MM.1S (cell line): ENCODE measurements around the gene INPP4A.

Experiments used
- DNase-seq: peaks from one replicate; pipeline ENCODE4 v3.0.0-alpha.2; 2015
- H2AFZ ChIP-seq: fragments of 300-600 bp; sonication (generic); 2 replicates; pipeline ENCODE4 v1.6.0; 2016; ENCODE audit warnings: antibody characterized with exemption, low read length
- H3F3A ChIP-seq: fragments of 300-600 bp; sonication (generic); 2 replicates; pipeline ENCODE4 v1.6.1; 2016; ENCODE audit warnings: mild to moderate bottlenecking, antibody characterized with exemption, low read length, moderate library complexity, mixed read lengths; ENCODE audit not compliant: insufficient read depth
- H3K27ac ChIP-seq: fragments of 300-600 bp; sonication (generic); 2 replicates; pipeline ENCODE4 v1.5.1; 2016; ENCODE audit warnings: mild to moderate bottlenecking, low read length
- H3K27me3 ChIP-seq: fragments of 300-600 bp; sonication (generic); replicated peaks from 2 replicates; pipeline ENCODE4 v1.6.0; 2016; ENCODE audit warnings: low read length; ENCODE audit not compliant: insufficient read depth
- H3K36me3 ChIP-seq: fragments of 300-600 bp; sonication (generic); replicated peaks from 2 replicates; pipeline ENCODE4 v1.6.1; 2016; ENCODE audit warnings: mild to moderate bottlenecking, low read length, mixed read lengths; ENCODE audit not compliant: insufficient read depth
- H3K4me1 ChIP-seq: fragments of 300-600 bp; sonication (generic); 2 replicates; pipeline ENCODE4 v1.6.1; 2016; ENCODE audit warnings: low read length, mixed read lengths
- H3K4me2 ChIP-seq: fragments of 300-600 bp; sonication (generic); 2 replicates; pipeline ENCODE4 v1.6.0; 2016; ENCODE audit warnings: low read depth, low read length
- H3K4me3 ChIP-seq: fragments of 300-600 bp; sonication (generic); 2 replicates; pipeline ENCODE4 v1.5.1; 2016; ENCODE audit warnings: low read length, mixed read lengths
- H3K79me2 ChIP-seq: fragments of 300-600 bp; sonication (generic); 2 replicates; pipeline ENCODE4 v1.6.1; 2016; ENCODE audit warnings: mixed run types, low read length, mixed read lengths
- H3K9ac ChIP-seq: fragments of 300-600 bp; sonication (generic); 2 replicates; pipeline ENCODE4 v1.6.1; 2016; ENCODE audit warnings: low read length, mixed read lengths
- H3K9me2 ChIP-seq: fragments of 300-600 bp; sonication (generic); replicated peaks from 2 replicates; pipeline ENCODE4 v1.6.1; 2016; ENCODE audit warnings: mild to moderate bottlenecking, low read length, mixed read lengths; ENCODE audit not compliant: insufficient read depth
- H3K9me3 ChIP-seq: fragments of 300-600 bp; sonication (generic); replicated peaks from 2 replicates; pipeline ENCODE4 v1.6.1; 2016; ENCODE audit warnings: mild to moderate bottlenecking, low read length, mixed read lengths; ENCODE audit not compliant: insufficient read depth
- H4K20me1 ChIP-seq: fragments of 300-600 bp; sonication (generic); 2 replicates; pipeline ENCODE4 v1.6.1; 2016; ENCODE audit warnings: mild to moderate bottlenecking, low read length, moderate library complexity, mixed read lengths; ENCODE audit not compliant: insufficient read depth
- EZH2 ChIP-seq: fragments of 300-600 bp; sonication (generic); optimal IDR thresholded peaks from 2 replicates; pipeline ENCODE3; 2017; ENCODE audit warnings: low read depth, mild to moderate bottlenecking, antibody characterized with exemption, low read length, mixed read lengths
- EZH2phosphoT487 ChIP-seq: fragments of 300-600 bp; sonication (generic); IDR thresholded peaks from 2 replicates; pipeline ENCODE4 v1.6.1; 2018; ENCODE audit warnings: antibody characterized with exemption, low read length
- TF ChIP-seq, protein P1 (sequence below): fragments of 300-600 bp; sonication (generic); IDR thresholded peaks from 2 replicates; pipeline ENCODE4 v1.5.1; 2016; ENCODE audit warnings: antibody characterized with exemption, low read length, mixed read lengths

Gene INPP4A

DNA sequence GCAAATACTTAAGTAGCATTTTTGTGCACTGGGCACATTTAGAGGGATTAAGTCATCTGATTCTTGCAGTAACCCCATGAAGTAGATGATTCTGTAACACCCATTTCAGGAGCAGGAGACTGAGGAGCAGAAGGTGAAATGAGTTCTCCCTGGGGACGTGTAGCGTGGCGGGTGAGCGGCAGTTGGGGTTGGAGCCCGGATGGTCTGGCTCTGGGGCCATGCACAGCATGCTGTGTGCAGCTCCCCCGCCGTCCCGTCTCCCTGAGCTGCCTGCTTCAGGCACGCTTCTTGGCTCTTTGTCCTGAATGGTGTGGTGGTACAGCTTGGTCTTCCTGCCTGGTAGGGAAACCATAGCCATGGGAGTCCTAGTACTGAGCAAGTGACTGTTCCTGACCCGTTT is 32.4 kb downstream of the INPP4A start:
- Histone ChIP-seq H3K4me2 (peak overlapping the region; percentile 71; the same call in 1 of the 2 replicates), H4K20me1 (no peaks in the 10 kb centered on the region), H3K9me2 (no peaks in the 10 kb centered on the region), H3K36me3 (0 out of 2 replicates have a peak, but pooled peaks cover 2% of the 10 kb centered on the region), H2AFZ (no peak overlapping the region), H3K9me3 (no peaks in the 10 kb centered on the region), H3K27ac (peak overlapping the region; percentile 98), H3K9ac (no peak overlapping the region), H3K79me2 (peaks cover 100% of the 10 kb centered on the region), H3K27me3 (no peaks in the 10 kb centered on the region), H3K4me3 (no peak overlapping the region), H3K4me1 (peaks cover 100% of the 10 kb centered on the region), H3F3A (peaks cover 78% of the 10 kb centered on the region)
- DNase-seq = no peak
- TF ChIP-seq EZH2phosphoT487 = no peak
- TF ChIP-seq, protein P1, sequence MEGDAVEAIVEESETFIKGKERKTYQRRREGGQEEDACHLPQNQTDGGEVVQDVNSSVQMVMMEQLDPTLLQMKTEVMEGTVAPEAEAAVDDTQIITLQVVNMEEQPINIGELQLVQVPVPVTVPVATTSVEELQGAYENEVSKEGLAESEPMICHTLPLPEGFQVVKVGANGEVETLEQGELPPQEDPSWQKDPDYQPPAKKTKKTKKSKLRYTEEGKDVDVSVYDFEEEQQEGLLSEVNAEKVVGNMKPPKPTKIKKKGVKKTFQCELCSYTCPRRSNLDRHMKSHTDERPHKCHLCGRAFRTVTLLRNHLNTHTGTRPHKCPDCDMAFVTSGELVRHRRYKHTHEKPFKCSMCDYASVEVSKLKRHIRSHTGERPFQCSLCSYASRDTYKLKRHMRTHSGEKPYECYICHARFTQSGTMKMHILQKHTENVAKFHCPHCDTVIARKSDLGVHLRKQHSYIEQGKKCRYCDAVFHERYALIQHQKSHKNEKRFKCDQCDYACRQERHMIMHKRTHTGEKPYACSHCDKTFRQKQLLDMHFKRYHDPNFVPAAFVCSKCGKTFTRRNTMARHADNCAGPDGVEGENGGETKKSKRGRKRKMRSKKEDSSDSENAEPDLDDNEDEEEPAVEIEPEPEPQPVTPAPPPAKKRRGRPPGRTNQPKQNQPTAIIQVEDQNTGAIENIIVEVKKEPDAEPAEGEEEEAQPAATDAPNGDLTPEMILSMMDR = no peak
- no peak for TF ChIP-seq EZH2

DNA sequence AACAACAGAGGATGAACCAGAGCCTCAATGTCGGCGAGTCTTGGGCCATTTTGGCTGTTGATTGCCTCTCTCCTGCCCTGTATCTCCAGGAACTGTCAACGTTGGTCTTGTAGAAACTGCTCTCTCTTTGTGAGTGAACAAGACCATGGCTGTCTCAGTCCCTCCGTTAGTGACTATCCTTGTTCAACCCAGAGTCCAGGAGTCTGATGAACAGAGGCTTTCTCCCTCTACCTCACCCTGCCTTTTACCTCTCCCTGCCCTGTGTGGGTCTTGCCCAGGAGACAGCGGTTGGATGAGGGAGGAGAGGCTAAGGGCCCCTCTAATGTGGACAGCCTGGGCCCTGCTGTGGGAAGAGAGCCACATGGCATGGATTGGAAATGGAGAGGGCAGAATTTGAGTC is 32.8 kb downstream of the INPP4A start:
- H3K36me3 ChIP-seq = 0 out of 2 replicates have a peak, but pooled peaks cover 2% of the 10 kb centered on the region
- no peaks in the 10 kb centered on the region for H3K9me2 ChIP-seq
- no peak overlapping the region for H3K4me3 ChIP-seq
- peak overlapping the region; percentile 71; the same call in 1 of the 2 replicates for H3K4me2 ChIP-seq
- no peaks in the 10 kb centered on the region for H3K27me3 ChIP-seq
- TF ChIP-seq, protein P1 = no peak
- no peak for TF ChIP-seq EZH2phosphoT487
- TF ChIP-seq EZH2 = no peak
- no peaks in the 10 kb centered on the region for H3K9me3 ChIP-seq
- H3K27ac ChIP-seq = peak overlapping the region; percentile 98
- no peaks in the 10 kb centered on the region for H4K20me1 ChIP-seq
- no peak for DNase-seq
- H3F3A ChIP-seq = peaks cover 78% of the 10 kb centered on the region
- H3K79me2 ChIP-seq = peaks cover 100% of the 10 kb centered on the region
- peaks cover 100% of the 10 kb centered on the region for H3K4me1 ChIP-seq
- H3K9ac ChIP-seq = no peak overlapping the region
- H2AFZ ChIP-seq = no peak overlapping the region

DNA sequence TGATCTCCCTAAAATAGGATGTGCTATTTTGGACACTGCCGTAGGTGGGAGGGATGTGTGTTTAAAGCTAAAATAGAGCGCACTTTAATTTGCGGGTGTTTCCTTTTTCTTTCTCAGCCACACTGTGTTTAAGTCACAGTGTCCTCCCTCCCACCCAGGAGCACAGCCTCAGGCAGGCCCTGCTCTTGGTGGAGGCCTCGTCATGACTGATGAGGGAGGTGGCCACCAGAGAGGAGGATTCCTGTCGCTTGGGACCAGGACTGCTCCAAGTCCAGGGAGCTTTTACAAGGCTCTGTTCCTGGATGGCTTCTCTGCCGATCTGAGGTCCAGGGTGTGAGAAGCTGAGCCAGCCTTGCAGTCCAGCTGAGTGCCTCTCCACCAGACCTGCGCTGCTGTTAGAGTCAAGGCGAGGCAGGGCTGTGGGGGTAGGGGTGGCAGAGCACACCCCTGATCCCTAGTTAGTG is 33.5 kb downstream of the INPP4A start:
- Histone ChIP-seq H3K4me1 (peaks cover 98% of the 10 kb centered on the region), H3K27me3 (no peaks in the 10 kb centered on the region), H3K36me3 (0 out of 2 replicates have a peak, but pooled peaks cover 2% of the 10 kb centered on the region), H2AFZ (no peak overlapping the region), H3K27ac (peak overlapping the region; percentile 98), H3K4me3 (peak overlapping the region; percentile 21; the same call in 1 of the 2 replicates), H3K9me3 (no peaks in the 10 kb centered on the region), H4K20me1 (no peaks in the 10 kb centered on the region), H3K9me2 (no peaks in the 10 kb centered on the region), H3K9ac (peak overlapping the region; percentile 94), H3F3A (peaks cover 79% of the 10 kb centered on the region), H3K79me2 (peaks cover 96% of the 10 kb centered on the region), H3K4me2 (peak overlapping the region; percentile 71)
- DNase-seq = no peak
- TF ChIP-seq EZH2 (no peak), EZH2phosphoT487 (no peak)
- TF ChIP-seq, protein P1 = no peak
